Measurements from ENCODE around the gene ARID1B. TPM values are rescaled to one million over a fixed set of nuclear protein-coding genes. Genes with fewer than 3 reads are reported as not detected.

Gene ARID1B
- total RNA-seq, 1 donor from 2014 or later = 67.5 TPM

DNA sequence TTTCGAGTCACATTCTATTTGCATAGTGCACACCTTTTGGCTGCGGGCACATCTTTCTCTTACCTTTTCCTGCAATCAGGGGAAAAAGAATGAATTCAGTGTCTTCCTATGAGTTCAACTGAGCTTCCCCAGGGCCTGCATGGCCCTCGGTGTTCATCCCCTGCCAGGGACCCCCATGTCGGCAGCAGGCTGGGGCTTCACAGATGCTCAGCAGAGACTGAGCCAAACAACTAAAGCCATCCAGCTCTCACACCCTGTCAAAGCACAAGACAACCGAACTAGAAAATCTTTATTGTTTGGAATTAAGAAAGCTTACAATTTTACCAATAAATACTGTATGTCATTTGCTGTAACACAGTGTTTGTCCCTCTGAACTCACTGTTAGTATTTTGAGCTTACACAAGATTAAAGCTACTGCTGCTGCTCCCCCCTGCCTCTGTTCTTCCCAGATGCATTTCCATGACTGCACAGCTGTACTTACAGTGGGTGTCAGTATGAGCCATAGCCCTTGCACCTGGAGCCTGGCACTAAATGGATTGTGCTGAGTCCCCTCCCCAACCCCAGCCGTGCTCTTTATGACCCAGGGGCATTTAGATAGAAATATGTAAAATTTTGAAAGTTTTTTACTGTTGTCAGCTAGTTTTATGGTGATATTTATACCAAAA lies 340.4 kb downstream of the ARID1B start:
- no peaks in the 10 kb centered on the region for H3K27me3 Mint-ChIP-seq
- H3K36me3 Mint-ChIP-seq (ENCODE audit: low read depth) = peaks cover 9% of the 10 kb centered on the region
- peaks cover 2% of the 10 kb centered on the region for H3K4me1 Mint-ChIP-seq
- H3K9me3 Mint-ChIP-seq = peaks cover 3% of the 10 kb centered on the region
- no peak overlapping the region for H3K4me3 Mint-ChIP-seq
- no peak overlapping the region for H3K27ac Mint-ChIP-seq
- intact Hi-C loops (cut with micrococcal nuclease) = no loop called here
- DNase-seq = no peak

DNA sequence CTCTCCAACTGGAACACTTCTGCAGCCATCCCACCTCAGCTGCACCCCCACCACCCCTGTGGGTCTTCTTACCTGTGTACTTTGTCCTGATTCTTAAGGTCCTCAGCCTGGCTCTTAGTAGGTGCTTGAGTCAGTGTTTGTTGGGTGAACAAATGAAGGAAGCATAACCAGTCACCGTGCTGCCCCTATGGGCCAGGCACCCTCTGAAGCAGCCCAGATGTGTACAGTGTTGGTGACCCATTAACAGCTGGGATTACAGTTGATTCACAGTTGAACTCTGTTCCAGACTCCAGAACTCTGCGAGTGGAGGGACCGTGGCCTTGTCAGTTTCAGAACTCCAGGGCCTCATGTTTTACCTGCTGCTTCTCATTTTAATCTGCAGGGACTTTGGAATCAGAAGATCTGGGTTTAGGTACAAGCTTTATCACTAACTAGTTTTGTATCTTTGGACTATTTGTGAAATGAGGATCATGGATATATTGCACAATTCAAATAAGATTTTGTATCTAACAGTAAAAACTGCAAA lies 342.4 kb downstream of the ARID1B start:
- no peaks in the 10 kb centered on the region for H3K9me3 Mint-ChIP-seq
- peaks cover 4% of the 10 kb centered on the region for H3K36me3 Mint-ChIP-seq (ENCODE audit: low read depth)
- intact Hi-C loops (cut with micrococcal nuclease) = loop anchor here (5.0 kb wide), 1 partner anchor 43 kb away; no protein-coding TSS in a partner anchor
- H3K27ac Mint-ChIP-seq = no peak overlapping the region
- H3K27me3 Mint-ChIP-seq = no peaks in the 10 kb centered on the region
- no peak for DNase-seq
- no peaks in the 10 kb centered on the region for H3K4me1 Mint-ChIP-seq
- H3K4me3 Mint-ChIP-seq = no peak overlapping the region

- no peak for DNase-seq
- no peak overlapping the region for H3K27ac Mint-ChIP-seq
- no peaks in the 10 kb centered on the region for H3K9me3 Mint-ChIP-seq
- no peaks in the 10 kb centered on the region for H3K27me3 Mint-ChIP-seq
- H3K4me1 Mint-ChIP-seq = no peaks in the 10 kb centered on the region
- intact Hi-C loops (cut with micrococcal nuclease) = loop anchor here (5.0 kb wide), 1 partner anchor 42 kb away; no protein-coding TSS in a partner anchor
- peaks cover 5% of the 10 kb centered on the region for H3K36me3 Mint-ChIP-seq (ENCODE audit: low read depth)
- H3K4me3 Mint-ChIP-seq = no peak overlapping the region
Observed at GRCh38 chr6:157120534-157121232, 343.5 kb downstream of the ARID1B start.

DNA sequence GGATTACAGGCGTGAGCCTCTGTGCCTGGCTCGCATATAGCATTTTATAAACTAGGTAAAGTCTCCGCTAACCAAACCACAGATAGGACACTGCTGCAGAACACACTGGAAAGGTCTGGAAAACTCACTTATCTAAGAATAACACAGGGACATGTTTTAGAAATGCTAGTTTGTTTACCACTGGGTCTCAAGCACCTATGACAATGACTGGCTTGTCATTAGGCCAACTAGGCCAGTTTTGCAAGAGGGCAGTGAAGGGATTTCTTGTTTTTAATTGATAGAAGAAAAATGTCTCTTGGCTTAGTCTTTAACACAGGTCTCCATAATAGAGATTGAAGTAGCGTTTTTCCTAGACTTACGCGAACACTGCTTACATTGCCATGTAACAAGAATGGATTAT lies 344.7 kb downstream of the ARID1B start:
- Mint-ChIP-seq H3K4me3 (no peak overlapping the region), H3K9me3 (no peaks in the 10 kb centered on the region), H3K36me3 (ENCODE audit: low read depth) (peaks cover 9% of the 10 kb centered on the region), H3K4me1 (no peaks in the 10 kb centered on the region), H3K27ac (no peak overlapping the region), H3K27me3 (no peaks in the 10 kb centered on the region)
- DNase-seq = no peak
- intact Hi-C loops (cut with micrococcal nuclease) = loop anchor here (5.0 kb wide), 1 partner anchor 40 kb away; no protein-coding TSS in a partner anchor

DNA sequence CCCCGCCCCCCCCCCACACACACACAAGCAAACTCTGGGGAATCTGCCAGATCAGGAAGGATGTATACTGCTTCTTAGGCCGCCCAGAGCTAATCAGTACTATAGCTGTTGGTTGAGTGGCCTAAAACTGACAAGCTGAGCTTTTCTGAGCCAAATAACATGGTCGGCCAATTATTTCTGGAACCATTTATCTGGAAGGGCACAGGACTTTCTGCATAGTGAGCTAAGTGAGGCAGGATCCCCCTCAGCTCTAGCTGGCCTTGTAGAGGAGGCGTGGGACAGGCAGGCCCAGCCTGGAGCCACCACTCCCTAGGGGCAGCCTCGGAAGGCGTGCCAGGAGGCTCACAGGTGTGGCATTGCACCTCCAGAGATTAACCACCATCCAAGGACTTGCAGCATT lies 346.1 kb downstream of the ARID1B start:
- H3K27me3 Mint-ChIP-seq = no peaks in the 10 kb centered on the region
- peaks cover 1% of the 10 kb centered on the region for H3K4me1 Mint-ChIP-seq
- no peak overlapping the region for H3K27ac Mint-ChIP-seq
- DNase-seq = no peak
- peaks cover 11% of the 10 kb centered on the region for H3K36me3 Mint-ChIP-seq (ENCODE audit: low read depth)
- H3K4me3 Mint-ChIP-seq = no peak overlapping the region
- intact Hi-C loops (cut with micrococcal nuclease) = loop anchor here (5.0 kb wide), 1 partner anchor 39 kb away; no protein-coding TSS in a partner anchor
- no peaks in the 10 kb centered on the region for H3K9me3 Mint-ChIP-seq

DNA sequence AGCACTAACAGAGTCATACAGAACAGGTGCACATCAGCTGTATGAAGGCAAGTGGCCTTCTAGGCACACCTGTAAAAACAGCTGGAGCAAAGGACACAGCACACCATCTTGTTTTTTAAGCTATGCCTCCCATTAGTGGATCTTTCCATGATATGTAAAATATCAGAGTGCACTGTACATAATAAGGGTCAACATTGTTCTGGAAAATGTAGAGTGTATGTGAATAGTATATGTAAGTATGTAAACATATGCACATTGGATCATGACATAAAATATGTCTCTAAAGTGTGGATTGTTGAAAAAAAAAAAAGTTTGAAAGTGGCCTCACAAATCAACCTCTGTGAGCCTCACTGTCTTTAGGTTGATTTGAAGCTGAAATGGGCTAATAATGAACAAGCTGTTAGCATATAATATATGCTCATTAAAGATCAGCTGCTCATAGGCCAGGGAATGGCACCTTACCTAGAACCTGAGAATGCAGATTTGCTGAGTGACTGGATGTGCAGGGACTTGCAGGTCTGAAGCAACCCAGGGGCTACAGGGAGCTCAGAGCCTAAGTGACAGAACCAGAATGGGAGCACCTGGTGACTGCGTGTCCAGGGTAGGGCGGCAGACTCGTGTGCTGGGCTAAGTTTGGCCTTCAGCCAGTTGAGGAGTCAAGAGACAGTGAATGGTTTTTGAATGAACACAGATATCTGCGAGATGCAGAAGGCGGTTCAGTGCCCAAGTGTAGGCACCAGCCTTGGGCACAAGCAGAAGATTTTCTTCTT lies 347.5 kb downstream of the ARID1B start:
- peaks cover 10% of the 10 kb centered on the region for H3K36me3 Mint-ChIP-seq (ENCODE audit: low read depth)
- no peak overlapping the region for H3K4me3 Mint-ChIP-seq
- intact Hi-C loops (cut with micrococcal nuclease) = loop anchor here (5.0 kb wide), 1 partner anchor 38 kb away; no protein-coding TSS in a partner anchor
- H3K9me3 Mint-ChIP-seq = no peaks in the 10 kb centered on the region
- H3K27ac Mint-ChIP-seq = no peak overlapping the region
- no peaks in the 10 kb centered on the region for H3K27me3 Mint-ChIP-seq
- DNase-seq = no peak
- peaks cover 4% of the 10 kb centered on the region for H3K4me1 Mint-ChIP-seq

- H3K4me3 Mint-ChIP-seq = no peak overlapping the region
- intact Hi-C loops (cut with micrococcal nuclease) = no loop called here
- H3K27ac Mint-ChIP-seq = no peak overlapping the region
- H3K27me3 Mint-ChIP-seq = no peaks in the 10 kb centered on the region
- H3K4me1 Mint-ChIP-seq = peaks cover 5% of the 10 kb centered on the region
- no peaks in the 10 kb centered on the region for H3K9me3 Mint-ChIP-seq
- H3K36me3 Mint-ChIP-seq (ENCODE audit: low read depth) = peaks cover 10% of the 10 kb centered on the region
- DNase-seq = no peak
Observed at GRCh38 chr6:157125531-157125930, 348.4 kb downstream of the ARID1B start.

GRCh38 chr6:157126183-157127098 lies 349.3 kb downstream of the ARID1B start:
- Mint-ChIP-seq H3K4me3 (no peak overlapping the region), H3K4me1 (peaks cover 5% of the 10 kb centered on the region), H3K36me3 (ENCODE audit: low read depth) (peaks cover 14% of the 10 kb centered on the region), H3K9me3 (no peaks in the 10 kb centered on the region), H3K27me3 (no peaks in the 10 kb centered on the region), H3K27ac (no peak overlapping the region)
- intact Hi-C loops (cut with micrococcal nuclease) = no loop called here
- DNase-seq = no peak

GRCh38 chr6:157128235-157128775 lies 351.1 kb downstream of the ARID1B start:
- intact Hi-C loops (cut with micrococcal nuclease) = no loop called here
- Mint-ChIP-seq H3K27me3 (no peaks in the 10 kb centered on the region), H3K4me1 (peaks cover 5% of the 10 kb centered on the region), H3K9me3 (no peaks in the 10 kb centered on the region), H3K4me3 (no peak overlapping the region), H3K27ac (peak overlapping the region; percentile 59), H3K36me3 (ENCODE audit: low read depth) (peaks cover 16% of the 10 kb centered on the region)
- no peak for DNase-seq

- Mint-ChIP-seq H3K4me3 (no peak overlapping the region), H3K27ac (no peak overlapping the region), H3K36me3 (ENCODE audit: low read depth) (peaks cover 14% of the 10 kb centered on the region), H3K4me1 (peaks cover 9% of the 10 kb centered on the region), H3K27me3 (no peaks in the 10 kb centered on the region), H3K9me3 (no peaks in the 10 kb centered on the region)
- intact Hi-C loops (cut with micrococcal nuclease) = no loop called here
- no peak for DNase-seq
Observed at GRCh38 chr6:157131250-157131649, 354.1 kb downstream of the ARID1B start.

DNA sequence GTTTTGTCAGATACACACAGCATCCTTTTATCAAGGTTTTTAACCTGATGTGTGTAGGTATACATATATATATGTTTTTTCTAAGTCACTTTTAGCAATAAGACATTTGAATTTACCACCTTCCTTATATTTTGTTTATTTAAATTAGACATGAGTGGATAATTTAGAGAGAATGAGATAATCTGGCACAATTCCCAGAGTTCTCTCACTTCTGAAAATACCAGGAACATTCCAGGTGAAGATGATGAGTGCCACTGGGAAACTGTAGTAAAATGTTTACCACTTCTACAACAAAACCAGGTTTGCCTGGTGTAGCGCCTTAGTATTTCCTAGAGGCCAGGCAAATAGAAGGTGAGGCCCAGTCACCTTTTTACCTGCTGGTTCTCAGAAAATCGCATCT lies 356.7 kb downstream of the ARID1B start:
- Mint-ChIP-seq H3K27ac (no peak overlapping the region), H3K4me3 (no peak overlapping the region), H3K36me3 (ENCODE audit: low read depth) (peaks cover 17% of the 10 kb centered on the region)

GRCh38 chr6:157134402-157135047 lies 357.3 kb downstream of the ARID1B start:
- peaks cover 9% of the 10 kb centered on the region for H3K4me1 Mint-ChIP-seq
- H3K27ac Mint-ChIP-seq = no peak overlapping the region
- no peaks in the 10 kb centered on the region for H3K9me3 Mint-ChIP-seq
- intact Hi-C loops (cut with micrococcal nuclease) = no loop called here
- no peak overlapping the region for H3K4me3 Mint-ChIP-seq
- no peak for DNase-seq
- H3K27me3 Mint-ChIP-seq = no peaks in the 10 kb centered on the region
- peaks cover 19% of the 10 kb centered on the region for H3K36me3 Mint-ChIP-seq (ENCODE audit: low read depth)

More for the DNA sequence above, 356.7 kb downstream of the ARID1B start:
- no peaks in the 10 kb centered on the region for H3K9me3 Mint-ChIP-seq
- peaks cover 9% of the 10 kb centered on the region for H3K4me1 Mint-ChIP-seq
- no peaks in the 10 kb centered on the region for H3K27me3 Mint-ChIP-seq
- intact Hi-C loops (cut with micrococcal nuclease) = no loop called here
- DNase-seq = no peak
